H1 (cell line): ENCODE data around the gene RAPGEF6. TPM values are rescaled to one million over a fixed set of nuclear protein-coding genes. Genes with fewer than 3 reads are reported as not detected.

Experiments used
- CTCF ChIA-PET: fragments of 300-600 bp; sonication (Branson Sonifier 250); formaldehyde crosslinking; loops from one replicate; lab custom pipeline; 2021; ENCODE audit not compliant: partially characterized antibody; lab: Charles Lee
- POLR2A ChIA-PET: fragments of 300-600 bp; sonication (Branson Sonifier 250); formaldehyde crosslinking; loops from one replicate; lab custom pipeline; 2021; ENCODE audit warnings: inconsistent platforms; ENCODE audit not compliant: partially characterized antibody; lab: Charles Lee
- DNase-seq, 2 experiments: peaks; one replicate each; pipeline versions ENCODE4 v3.0.0 to v3.0.0-alpha.2; 2010 to 2022; ENCODE audit warnings: low spot score in 2 of 2, low read depth in 1 of 2, mixed read lengths in 1 of 2
- FAIRE-seq: peaks from 2 replicates; lab custom pipeline; 2011; peaks lifted over from hg19 to GRCh38; lab: Jason Lieb, UNC
- H2AFZ ChIP-seq: 2 replicates; pipeline ENCODE4 v1.8.1; 2012; ENCODE audit warnings: low read length, inconsistent platforms
- H2AK5ac ChIP-seq: 2 replicates; pipeline ENCODE4 v1.6.1; 2013; ENCODE audit warnings: low read depth, low read length
- H2BK120ac ChIP-seq: replicated peaks from 2 replicates; pipeline ENCODE3; 2013; ENCODE audit warnings: low read depth, low read length, inconsistent platforms
- H2BK12ac ChIP-seq: 2 replicates; pipeline ENCODE4 v1.6.1; 2013; ENCODE audit warnings: low read depth, low read length
- H2BK15ac ChIP-seq: 2 replicates; pipeline ENCODE4 v1.6.1; 2013; ENCODE audit warnings: low read length
- H2BK20ac ChIP-seq: 2 replicates; pipeline ENCODE4 v1.6.1; 2013; ENCODE audit warnings: low read length
- H2BK5ac ChIP-seq: 2 replicates; pipeline ENCODE4 v1.6.1; 2013; ENCODE audit warnings: low read depth, low read length
- H3K14ac ChIP-seq: 2 replicates; pipeline ENCODE4 v1.6.1; 2013; ENCODE audit warnings: inconsistent platforms; ENCODE audit not compliant: insufficient read length
- H3K18ac ChIP-seq: 2 replicates; pipeline ENCODE4 v1.6.1; 2013; ENCODE audit warnings: low read length; ENCODE audit errors: extremely low read depth
- H3K23ac ChIP-seq: 2 replicates; pipeline ENCODE4 v1.6.1; 2013; ENCODE audit warnings: inconsistent platforms; ENCODE audit not compliant: insufficient read length
- H3K23me2 ChIP-seq: 2 replicates; pipeline ENCODE4 v1.6.1; 2013; ENCODE audit warnings: low read depth, low read length
- H3K27ac ChIP-seq: 2 replicates; pipeline ENCODE4 v1.6.1; 2011; ENCODE audit warnings: low read depth, low read length, inconsistent platforms
- H3K27me3 ChIP-seq, 4 experiments: replicated peaks in 1 of 4; 1 replicate in 1 of 4; 2 replicates in 3 of 4; pipeline versions ENCODE4 v1.6.1 to v1.8.1; 2011 to 2013; ENCODE audit warnings: low read length in 3 of 4, mild to moderate bottlenecking in 3 of 4, inconsistent platforms in 2 of 4, mixed read lengths in 2 of 4, moderate library complexity in 1 of 4; ENCODE audit not compliant: control insufficient read depth in 3 of 4, insufficient read depth in 3 of 4; ENCODE audit errors: extremely low read depth in 1 of 4
- H3K36me3 ChIP-seq, 4 experiments: 2 replicates each; pipeline versions ENCODE4 v1.6.1 to v1.8.1; 2011 to 2013; ENCODE audit warnings: mild to moderate bottlenecking in 4 of 4, low read length in 3 of 4, moderate library complexity in 2 of 4, control low read depth in 1 of 4, inconsistent platforms in 1 of 4; ENCODE audit not compliant: insufficient read depth in 4 of 4, control insufficient read depth in 2 of 4
- H3K4ac ChIP-seq: replicated peaks from 2 replicates; pipeline ENCODE3; 2013; ENCODE audit warnings: low read length, low read depth, mixed read lengths, inconsistent platforms; ENCODE audit not compliant: insufficient read length
- H3K4me1 ChIP-seq, 4 experiments: replicated peaks in 1 of 4; 1 replicate in 1 of 4; 2 replicates in 3 of 4; pipeline versions ENCODE4 v1.6.1 to v1.8.1; 2011 to 2013; ENCODE audit warnings: low read length in 3 of 4, inconsistent platforms in 2 of 4, mixed read lengths in 1 of 4; ENCODE audit not compliant: insufficient read depth in 4 of 4, control insufficient read depth in 3 of 4
- H3K4me2 ChIP-seq, 2 experiments: 2 replicates each; pipeline versions ENCODE4 v1.6.1 to v1.8.1; 2011 to 2013; ENCODE audit warnings: low read depth in 2 of 2, low read length in 2 of 2, control low read depth in 1 of 2, inconsistent platforms in 1 of 2, mild to moderate bottlenecking in 1 of 2; ENCODE audit not compliant: insufficient read depth in 1 of 2
- H3K4me3 ChIP-seq, 4 experiments: fragments of 200-600, 300-600 bp in 1 of 4; sonication (generic), shearing (Covaris generic), sonication (Bioruptor Twin) in 1 of 4; 2 replicates each; pipeline versions ENCODE4 v1.5.1 to v1.8.1; 2011 to 2016; ENCODE audit warnings: low read length in 4 of 4, low read depth in 3 of 4, control low read depth in 2 of 4, inconsistent platforms in 2 of 4, mild to moderate bottlenecking in 2 of 4, mixed read lengths in 1 of 4, moderate library complexity in 1 of 4; ENCODE audit not compliant: insufficient read depth in 2 of 4; ENCODE audit errors: extremely low read depth in 1 of 4
- H3K56ac ChIP-seq: replicated peaks from 2 replicates; pipeline ENCODE3; 2013; ENCODE audit warnings: low read depth, mild to moderate bottlenecking, mixed read lengths, low read length, inconsistent platforms; ENCODE audit not compliant: insufficient read length
- H3K79me1 ChIP-seq: 2 replicates; pipeline ENCODE4 v1.6.1; 2013; ENCODE audit warnings: low read depth, low read length, control low read depth
- H3K79me2 ChIP-seq, 2 experiments: 2 replicates each; pipeline versions ENCODE4 v1.6.1 to v1.8.1; 2012 to 2013; ENCODE audit warnings: low read length in 2 of 2, mild to moderate bottlenecking in 2 of 2, inconsistent platforms in 1 of 2; ENCODE audit not compliant: insufficient read depth in 2 of 2, control insufficient read depth in 1 of 2
- H3K9ac ChIP-seq, 4 experiments: replicated peaks in 1 of 4; 1 replicate in 1 of 4; 2 replicates in 3 of 4; pipeline versions ENCODE4 v1.6.1 to v1.8.1; 2011 to 2013; ENCODE audit warnings: low read depth in 3 of 4, low read length in 3 of 4, control low read depth in 2 of 4, mild to moderate bottlenecking in 2 of 4, moderate library complexity in 2 of 4, inconsistent platforms in 1 of 4; ENCODE audit errors: extremely low read depth in 1 of 4
- H3K9me3 ChIP-seq, 2 experiments: 2 replicates each; pipeline versions ENCODE4 v1.6.1 to v1.8.1; 2012 to 2013; ENCODE audit warnings: mild to moderate bottlenecking in 2 of 2, moderate library complexity in 2 of 2, control low read depth in 1 of 2, inconsistent platforms in 1 of 2, low read depth in 1 of 2, low read length in 1 of 2, mixed read lengths in 1 of 2; ENCODE audit not compliant: insufficient read depth in 2 of 2
- H4K20me1 ChIP-seq, 2 experiments: replicated peaks in 1 of 2; 2 replicates each; pipeline versions ENCODE3 to v1.8.1; 2011 to 2013; ENCODE audit warnings: inconsistent platforms in 2 of 2, low read length in 2 of 2, mild to moderate bottlenecking in 1 of 2; ENCODE audit not compliant: insufficient read depth in 2 of 2, control insufficient read depth in 1 of 2
- H4K5ac ChIP-seq: 2 replicates; pipeline ENCODE4 v1.6.1; 2013; ENCODE audit warnings: low read length, low read depth, mixed read lengths, inconsistent platforms; ENCODE audit not compliant: insufficient read length
- H4K8ac ChIP-seq: 2 replicates; pipeline ENCODE4 v1.8.0; 2013; ENCODE audit warnings: mild to moderate bottlenecking, moderate library complexity, low read length, inconsistent platforms; ENCODE audit not compliant: insufficient read depth; ENCODE audit errors: extremely low read depth
- H4K91ac ChIP-seq: replicated peaks from 2 replicates; pipeline ENCODE3; 2013; ENCODE audit warnings: low read length, mixed read lengths, inconsistent platforms; ENCODE audit not compliant: insufficient read length
- HDAC6 ChIP-seq: IDR thresholded peaks from one replicate; pipeline ENCODE4 v1.7.1; 2012; ENCODE audit warnings: low read depth, mild to moderate bottlenecking, inconsistent platforms, low read length, moderate library complexity
- RXRA ChIP-seq: IDR thresholded peaks from 2 replicates; pipeline ENCODE4 v1.6.1; 2011; ENCODE audit warnings: low read depth, mild to moderate bottlenecking, low read length, moderate library complexity; ENCODE audit not compliant: insufficient read depth
- SIRT6 ChIP-seq: IDR thresholded peaks from one replicate; pipeline ENCODE4 v1.7.1; 2012; ENCODE audit warnings: low read length, inconsistent platforms
- WGBS, 2 experiments: shearing (Covaris generic) in 1 of 2; methylation state at CpG; one replicate each; pipeline versions ENCODE4 v1.1.6 to v1.1.7; 2013 to 2015; ENCODE audit warnings: low lambda C conversion rate in 2 of 2, mixed read lengths in 2 of 2, inconsistent platforms in 1 of 2, low coverage in 1 of 2, missing lambda C conversion rate in 1 of 2; ENCODE audit not compliant: insufficient replicate concordance in 2 of 2, insufficient coverage in 1 of 2, insufficient read length in 1 of 2; ENCODE audit errors: extremely low coverage in 1 of 2, missing lambda C conversion rate in 1 of 2; 5-methylcytosine and 5-hydroxymethylcytosine counted together
- polyA plus RNA-seq, 7 experiments: library from polyadenylated mRNA; depleted of rRNA in 3 of 7; stranded (reverse) in 5 of 7; unstranded in 2 of 7; fragments of >200 nt in 5 of 7; fragments of 200-250 nt in 2 of 7; gene quantifications; 1 replicate in 5 of 7; 2 replicates in 1 of 7; 4 replicates in 1 of 7; pipeline versions ENCODE4 v1.2.1 to v1.2.3, GENCODE V29; 2011 to 2013; ENCODE audit warnings: missing spikeins in 2 of 7, mixed read lengths in 2 of 7
- total RNA-seq: library from RNA; stranded (reverse); fragmentation: NEBNext Ultra II Directional; extraction: Animal tissue kit (Norgen Biotek cat#: 25700); gene quantifications from 2 replicates; pipeline ENCODE4 v1.2.1, GENCODE V29; 2021
- TF ChIP-seq, protein P1 (sequence below): IDR thresholded peaks from 2 replicates; pipeline ENCODE4 v1.6.1; 2012; ENCODE audit warnings: inconsistent platforms

RAPGEF6 gene
- total and polyA plus RNA-seq, 2 of the 8 experiments (the other 6 are each of a cell fraction or from before 2014, with no cell fraction given): 4.8 to 20.0 TPM

DNA sequence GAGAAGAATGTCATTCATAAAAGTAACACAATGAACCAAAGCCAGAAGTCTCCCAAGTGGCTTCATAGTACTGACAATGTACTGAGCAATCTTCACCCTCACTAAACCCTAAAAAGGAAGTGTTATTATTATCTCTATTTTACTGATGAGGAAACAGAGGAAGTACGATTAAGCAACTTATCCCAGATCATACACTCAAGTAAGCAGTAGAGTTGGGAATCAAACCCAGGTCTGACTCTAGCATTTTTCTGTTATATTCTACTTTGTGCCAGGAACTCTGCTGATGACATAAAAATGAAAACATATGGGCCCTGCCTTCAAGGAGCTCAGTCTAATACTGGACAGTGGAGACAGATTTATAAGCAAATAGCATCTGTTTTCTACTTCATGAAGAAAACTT is 109.2 kb downstream of the RAPGEF6 start:
- H3K4me3 ChIP-seq: no peak overlapping the region
- H4K20me1 ChIP-seq: peaks cover 0 to 1% of the 10 kb centered on the region in 2 experiments
- no peak overlapping the region for H2BK20ac ChIP-seq
- H4K8ac ChIP-seq: no peak overlapping the region
- H3K9me3 ChIP-seq: no peaks in the 10 kb centered on the region
- no peak overlapping the region for H4K91ac ChIP-seq
- no peak overlapping the region for H2BK120ac ChIP-seq
- H4K5ac ChIP-seq: no peak overlapping the region
- 95% methylated on average over 1 of the region's 1 CpG; no CpG with 5 or more reads in 1 of the 2 experiments for WGBS, 2 experiments
- no peaks in the 10 kb centered on the region for H3K36me3 ChIP-seq
- H3K23ac ChIP-seq: no peak overlapping the region
- no peak overlapping the region for H3K14ac ChIP-seq
- no peak overlapping the region for H3K4ac ChIP-seq
- ChIA-PET CTCF (no interaction called here), POLR2A (interaction anchor here (1.0 kb wide), 1 partner anchor 16 kb away, joined by 3 read pairs; no protein-coding TSS in a partner anchor)
- H3K4me2 ChIP-seq: no peak overlapping the region
- no peaks in the 10 kb centered on the region for H3K4me1 ChIP-seq
- H3K79me1 ChIP-seq: no peaks in the 10 kb centered on the region
- no peaks in the 10 kb centered on the region for H3K79me2 ChIP-seq
- no peak overlapping the region for H2BK15ac ChIP-seq
- no peak overlapping the region for H2BK12ac ChIP-seq
- H3K23me2 ChIP-seq: no peaks in the 10 kb centered on the region; the same call in 1 of the 2 replicates
- H3K27ac ChIP-seq: no peak overlapping the region
- no peak for FAIRE-seq
- H3K9ac ChIP-seq: no peak overlapping the region
- no peak overlapping the region for H3K18ac ChIP-seq
- H2AK5ac ChIP-seq: no peak overlapping the region
- no peak overlapping the region for H2BK5ac ChIP-seq
- no peak overlapping the region for H3K56ac ChIP-seq
- no peak for DNase-seq
- TF ChIP-seq SIRT6: no peak
- no peak for TF ChIP-seq HDAC6
- TF ChIP-seq RXRA: no peak
- TF ChIP-seq, protein P1, sequence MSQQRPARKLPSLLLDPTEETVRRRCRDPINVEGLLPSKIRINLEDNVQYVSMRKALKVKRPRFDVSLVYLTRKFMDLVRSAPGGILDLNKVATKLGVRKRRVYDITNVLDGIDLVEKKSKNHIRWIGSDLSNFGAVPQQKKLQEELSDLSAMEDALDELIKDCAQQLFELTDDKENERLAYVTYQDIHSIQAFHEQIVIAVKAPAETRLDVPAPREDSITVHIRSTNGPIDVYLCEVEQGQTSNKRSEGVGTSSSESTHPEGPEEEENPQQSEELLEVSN: no peak
- TF ChIP-seq, all 59 proteins: peak for 0
- Histone ChIP-seq H3K27me3 (no peaks in the 10 kb centered on the region), H2AFZ (no peak overlapping the region)
